ENCODE data around the gene C13orf46.

DNA sequence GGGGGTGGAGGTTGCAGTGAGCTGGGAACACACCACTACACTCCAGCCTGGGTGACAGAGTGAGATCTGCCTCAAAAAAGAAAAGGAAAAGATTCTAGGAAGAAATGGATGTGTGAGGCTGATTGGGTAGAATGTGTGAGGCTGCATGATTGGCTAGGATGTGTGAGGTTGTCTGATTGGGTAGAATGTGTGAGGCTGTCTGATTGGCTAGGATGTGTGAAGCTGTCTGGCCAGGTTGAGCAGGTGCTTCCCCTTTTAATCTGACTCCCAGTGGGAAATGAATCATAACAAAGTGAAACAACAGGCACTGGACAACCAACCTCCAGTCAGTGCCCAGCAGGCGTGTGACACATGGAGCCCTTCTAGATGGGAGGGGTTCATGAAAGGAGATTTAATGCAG is 14.7 kb downstream of the C13orf46 start:
- TF ChIP-seq, protein P1, sequence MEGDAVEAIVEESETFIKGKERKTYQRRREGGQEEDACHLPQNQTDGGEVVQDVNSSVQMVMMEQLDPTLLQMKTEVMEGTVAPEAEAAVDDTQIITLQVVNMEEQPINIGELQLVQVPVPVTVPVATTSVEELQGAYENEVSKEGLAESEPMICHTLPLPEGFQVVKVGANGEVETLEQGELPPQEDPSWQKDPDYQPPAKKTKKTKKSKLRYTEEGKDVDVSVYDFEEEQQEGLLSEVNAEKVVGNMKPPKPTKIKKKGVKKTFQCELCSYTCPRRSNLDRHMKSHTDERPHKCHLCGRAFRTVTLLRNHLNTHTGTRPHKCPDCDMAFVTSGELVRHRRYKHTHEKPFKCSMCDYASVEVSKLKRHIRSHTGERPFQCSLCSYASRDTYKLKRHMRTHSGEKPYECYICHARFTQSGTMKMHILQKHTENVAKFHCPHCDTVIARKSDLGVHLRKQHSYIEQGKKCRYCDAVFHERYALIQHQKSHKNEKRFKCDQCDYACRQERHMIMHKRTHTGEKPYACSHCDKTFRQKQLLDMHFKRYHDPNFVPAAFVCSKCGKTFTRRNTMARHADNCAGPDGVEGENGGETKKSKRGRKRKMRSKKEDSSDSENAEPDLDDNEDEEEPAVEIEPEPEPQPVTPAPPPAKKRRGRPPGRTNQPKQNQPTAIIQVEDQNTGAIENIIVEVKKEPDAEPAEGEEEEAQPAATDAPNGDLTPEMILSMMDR (IDR thresholded peaks at IDR 0.05), result no peak
- TF ChIP-seq EP300 (IDR thresholded peaks at IDR 0.05) (no peak), POLR2A (IDR thresholded peaks at IDR 0.05) (no peak)
